Subcutaneous abdominal adipose tissue (tissue), 5 donors: ENCODE measurements around the gene SCAI.
"Not testable (repeated sequence)": the region's sequence is repeated elsewhere in the genome, so short reads cannot be mapped to it uniquely, and the experiment has no call there.

Experiments
- H3K27ac ChIP-seq: one replicate; pipeline ENCODE4 v1.7.0; 2013; ENCODE audit warnings: low read depth, mild to moderate bottlenecking, inconsistent platforms, low read length, moderate library complexity
- H3K27me3 ChIP-seq, 5 donors: one replicate each; pipeline ENCODE4 v1.7.0; 2013; ENCODE audit warnings: low read length in 5 of 5, inconsistent platforms in 1 of 5; ENCODE audit not compliant: control insufficient read depth in 5 of 5, insufficient read depth in 4 of 5
- H3K36me3 ChIP-seq, 5 donors: one replicate each; pipeline ENCODE4 v1.7.0; 2013; ENCODE audit warnings: low read length in 5 of 5; ENCODE audit not compliant: control insufficient read depth in 5 of 5, insufficient read depth in 5 of 5
- H3K4me1 ChIP-seq, 5 donors: one replicate each; pipeline ENCODE4 v1.7.0; 2013; ENCODE audit warnings: low read length in 5 of 5, mild to moderate bottlenecking in 3 of 5, moderate library complexity in 1 of 5; ENCODE audit not compliant: control insufficient read depth in 5 of 5, insufficient read depth in 5 of 5
- H3K4me3 ChIP-seq, 5 donors: one replicate each; pipeline ENCODE4 v1.7.0; 2013; ENCODE audit warnings: low read length in 5 of 5, low read depth in 1 of 5
- H3K9ac ChIP-seq, 5 donors: one replicate each; pipeline ENCODE4 v1.7.0; 2013; ENCODE audit warnings: low read length in 5 of 5, mild to moderate bottlenecking in 4 of 5, moderate library complexity in 3 of 5
- H3K9me3 ChIP-seq, 5 donors: one replicate each; pipeline ENCODE4 v1.7.0; 2013; ENCODE audit warnings: low read length in 5 of 5; ENCODE audit not compliant: control insufficient read depth in 5 of 5
- donor health status: healthy.
- donor health status: healthy.
- donor health status: healthy.
- donor health status: healthy.
- donor health status: healthy.

SCAI gene

GRCh38 chr9:125003332-125003731 lies 140.0 kb downstream of the SCAI start:
- Histone ChIP-seq H3K27me3 (no peaks in the 10 kb centered on the region), H3K36me3 (peaks cover 6 to 19% (median 9%) of the 10 kb centered on the region in 5 donors), H3K4me3 (no peak overlapping the region), H3K4me1 (no peaks in the 10 kb centered on the region), H3K9ac (no peak overlapping the region), H3K27ac (no peak overlapping the region), H3K9me3 (no peaks in the 10 kb centered on the region)

- H3K36me3 ChIP-seq: peaks cover 3 to 20% (median 10%) of the 10 kb centered on the region in 5 donors
- no peak overlapping the region for H3K27ac ChIP-seq
- no peaks in the 10 kb centered on the region for H3K4me1 ChIP-seq
- no peaks in the 10 kb centered on the region for H3K27me3 ChIP-seq
- H3K9me3 ChIP-seq: no peaks in the 10 kb centered on the region
- no peak overlapping the region for H3K4me3 ChIP-seq
- no peak overlapping the region for H3K9ac ChIP-seq
Measured at GRCh38 chr9:124983698-124984097, 159.6 kb downstream of the SCAI start.

- Histone ChIP-seq H3K27ac (no peak overlapping the region), H3K4me1 (no peaks in the 10 kb centered on the region), H3K36me3 (peaks cover 7 to 23% (median 10%) of the 10 kb centered on the region in 5 donors)
Measured at GRCh38 chr9:124980431-124980830, 162.9 kb downstream of the SCAI start.

GRCh38 chr9:124975131-124975530 lies 168.2 kb downstream of the SCAI start:
- H3K27ac ChIP-seq: no peak overlapping the region
- no peak overlapping the region for H3K9ac ChIP-seq
- peaks cover 8 to 27% (median 15%) of the 10 kb centered on the region in 5 donors for H3K36me3 ChIP-seq
- H3K4me1 ChIP-seq: no peaks in the 10 kb centered on the region
- H3K4me3 ChIP-seq: no peak overlapping the region
- H3K9me3 ChIP-seq: no peaks in the 10 kb centered on the region
- H3K27me3 ChIP-seq: no peaks in the 10 kb centered on the region

More at GRCh38 chr9:124980431-124980830, 162.9 kb downstream of the SCAI start:
- Histone ChIP-seq H3K9me3 (no peaks in the 10 kb centered on the region), H3K4me3 (no peak overlapping the region), H3K27me3 (no peaks in the 10 kb centered on the region), H3K9ac (no peak overlapping the region)

GRCh38 chr9:124973807-124974206 lies 169.5 kb downstream of the SCAI start:
- Histone ChIP-seq H3K4me1 (no peaks in the 10 kb centered on the region), H3K4me3 (no peak overlapping the region), H3K27ac (no peak overlapping the region), H3K9me3 (no peaks in the 10 kb centered on the region), H3K36me3 (peaks cover 8 to 27% (median 15%) of the 10 kb centered on the region in 5 donors), H3K27me3 (no peaks in the 10 kb centered on the region), H3K9ac (no peak overlapping the region)

GRCh38 chr9:124972241-124972770 lies 171.0 kb downstream of the SCAI start:
- Histone ChIP-seq H3K4me1 (no peaks in the 10 kb centered on the region), H3K9me3 (no peaks in the 10 kb centered on the region), H3K27me3 (no peaks in the 10 kb centered on the region), H3K36me3 (peaks cover 10 to 32% (median 22%) of the 10 kb centered on the region in 5 donors), H3K4me3 (no peak overlapping the region), H3K27ac (no peak overlapping the region), H3K9ac (no peak overlapping the region)

- Histone ChIP-seq H3K9me3 (no peaks in the 10 kb centered on the region), H3K36me3 (peaks cover 6 to 24% (median 13%) of the 10 kb centered on the region in 5 donors), H3K4me1 (no peaks in the 10 kb centered on the region), H3K27me3 (no peaks in the 10 kb centered on the region), H3K4me3 (no peak overlapping the region), H3K9ac (no peak overlapping the region), H3K27ac (no peak overlapping the region)
Measured at GRCh38 chr9:124969401-124969800, 173.9 kb downstream of the SCAI start.

GRCh38 chr9:124968238-124968637 lies 175.1 kb downstream of the SCAI start:
- Histone ChIP-seq H3K9me3 (no peaks in the 10 kb centered on the region), H3K4me3 (no peak overlapping the region), H3K27ac (no peak overlapping the region), H3K4me1 (no peaks in the 10 kb centered on the region), H3K9ac (no peak overlapping the region), H3K27me3 (no peaks in the 10 kb centered on the region), H3K36me3 (peaks cover 6 to 22% (median 9%) of the 10 kb centered on the region in 5 donors)

GRCh38 chr9:124965775-124966568 lies 177.4 kb downstream of the SCAI start:
- not testable (repeated sequence) for H3K4me3 ChIP-seq, H3K27me3 ChIP-seq, H3K9me3 ChIP-seq, H3K4me1 ChIP-seq, H3K9ac ChIP-seq, H3K27ac ChIP-seq
- H3K36me3 ChIP-seq: peaks cover 0 to 16% (median 4%) of the 10 kb centered on the region in 5 donors

GRCh38 chr9:124964604-124965003 lies 178.7 kb downstream of the SCAI start:
- no peak overlapping the region for H3K4me3 ChIP-seq
- H3K9me3 ChIP-seq: no peaks in the 10 kb centered on the region
- no peak overlapping the region for H3K27ac ChIP-seq
- peaks cover 0 to 11% (median 4%) of the 10 kb centered on the region in 5 donors for H3K36me3 ChIP-seq
- H3K27me3 ChIP-seq: no peaks in the 10 kb centered on the region
- no peak overlapping the region for H3K9ac ChIP-seq
- no peaks in the 10 kb centered on the region for H3K4me1 ChIP-seq
